SKM-1 treated with dmso at 0.1 percent for 144 hours (cell line): Measurements from ENCODE around the gene HGF.

Source experiments
- DNase-seq: peaks from one replicate; lab custom pipeline; 2025; ENCODE audit not compliant: unreplicated experiment; lab: John Stamatoyannopoulos, UW

HGF gene

DNA sequence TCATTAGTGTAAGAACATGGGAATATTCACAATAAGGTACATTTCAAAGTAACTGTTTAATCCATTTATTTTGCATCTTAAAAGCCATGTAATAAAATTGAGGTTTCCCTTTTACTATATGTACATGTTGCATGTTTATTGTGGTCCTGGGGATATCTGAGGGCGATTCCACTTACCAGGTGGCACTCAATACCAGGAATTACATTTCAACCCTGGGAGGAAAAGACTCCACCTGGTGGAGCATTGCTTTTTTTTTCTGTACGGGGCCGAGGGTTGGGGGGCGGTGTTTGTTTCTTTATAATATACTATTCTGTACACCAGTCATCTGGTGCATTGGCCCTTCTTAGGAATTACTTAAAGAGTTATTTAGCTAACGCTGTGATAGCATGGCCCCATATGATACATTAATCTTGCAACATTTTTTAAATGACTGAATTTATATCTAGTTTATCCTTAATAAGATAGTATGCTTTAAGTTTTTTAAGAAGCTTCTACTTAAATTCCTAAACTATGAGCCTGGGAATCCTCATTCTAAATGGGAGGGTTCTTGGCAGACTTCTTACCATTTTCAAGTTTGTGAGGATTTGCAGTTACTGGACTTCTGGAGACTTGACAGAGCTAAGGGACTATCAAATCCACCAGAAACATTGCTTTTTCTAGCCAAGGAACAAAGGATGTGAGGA, 7.2 kb upstream of the HGF start:
- no peak for DNase-seq

DNA sequence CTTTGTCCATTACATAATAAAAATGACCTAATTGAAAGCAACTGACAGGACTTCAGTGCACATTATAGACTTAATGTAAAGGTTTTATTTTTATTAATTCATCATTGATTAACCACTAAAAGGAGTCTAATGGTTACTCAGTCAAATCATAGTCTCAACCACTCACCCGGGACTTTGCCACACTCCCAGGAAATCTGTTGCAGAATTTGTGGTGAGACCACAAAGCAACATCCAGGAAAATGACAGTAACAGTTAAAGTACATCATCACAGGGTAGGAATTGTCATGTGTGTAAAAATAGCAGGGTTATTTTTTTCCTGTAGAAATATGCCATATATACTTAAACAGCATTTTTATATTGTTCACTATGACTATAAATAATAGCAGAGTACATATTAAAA, 6.3 kb upstream of the HGF start:
- peak; percentile 25 for DNase-seq

DNA sequence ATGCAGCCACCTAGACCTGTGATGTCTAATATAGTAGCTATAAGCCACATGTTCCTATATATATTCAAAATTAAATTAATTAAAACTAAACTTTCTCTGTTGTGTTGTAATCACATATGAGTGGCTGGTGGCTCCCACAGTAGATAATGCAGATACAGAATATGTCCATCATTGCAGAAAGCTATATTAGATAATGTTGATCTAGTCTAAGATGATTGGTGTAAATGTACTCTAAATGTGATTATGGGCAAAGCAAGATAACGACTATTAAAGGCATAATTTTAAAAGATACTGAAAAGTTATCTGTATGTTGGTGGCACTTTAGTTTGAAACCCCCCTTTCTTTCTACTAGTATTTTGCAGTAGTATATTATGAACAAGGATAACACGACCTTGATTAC, 5.7 kb upstream of the HGF start:
- no peak for DNase-seq

DNA sequence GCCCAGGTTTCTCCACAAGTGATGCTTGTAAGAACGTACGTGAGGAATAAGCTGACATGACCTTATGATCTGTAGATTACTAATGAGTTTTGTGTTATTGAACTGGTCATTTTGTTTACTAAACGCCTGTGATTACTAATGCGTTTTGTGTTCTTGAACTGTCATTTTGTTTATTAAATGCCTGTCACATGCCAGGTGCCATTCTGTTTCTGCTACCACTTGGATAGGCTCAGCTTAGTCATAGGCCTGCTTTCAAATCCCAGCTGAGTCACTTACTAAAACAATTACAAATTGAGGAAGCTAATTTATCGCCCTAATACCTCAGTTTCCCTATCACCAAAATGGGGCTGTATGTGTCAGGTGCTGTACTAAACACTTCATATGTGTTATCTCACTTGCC, 4.7 kb upstream of the HGF start:
- no peak for DNase-seq

- DNase-seq, result no peak
These were observed 929 bp upstream of the HGF start for GRCh38 chr7:81770728-81771223.

DNA sequence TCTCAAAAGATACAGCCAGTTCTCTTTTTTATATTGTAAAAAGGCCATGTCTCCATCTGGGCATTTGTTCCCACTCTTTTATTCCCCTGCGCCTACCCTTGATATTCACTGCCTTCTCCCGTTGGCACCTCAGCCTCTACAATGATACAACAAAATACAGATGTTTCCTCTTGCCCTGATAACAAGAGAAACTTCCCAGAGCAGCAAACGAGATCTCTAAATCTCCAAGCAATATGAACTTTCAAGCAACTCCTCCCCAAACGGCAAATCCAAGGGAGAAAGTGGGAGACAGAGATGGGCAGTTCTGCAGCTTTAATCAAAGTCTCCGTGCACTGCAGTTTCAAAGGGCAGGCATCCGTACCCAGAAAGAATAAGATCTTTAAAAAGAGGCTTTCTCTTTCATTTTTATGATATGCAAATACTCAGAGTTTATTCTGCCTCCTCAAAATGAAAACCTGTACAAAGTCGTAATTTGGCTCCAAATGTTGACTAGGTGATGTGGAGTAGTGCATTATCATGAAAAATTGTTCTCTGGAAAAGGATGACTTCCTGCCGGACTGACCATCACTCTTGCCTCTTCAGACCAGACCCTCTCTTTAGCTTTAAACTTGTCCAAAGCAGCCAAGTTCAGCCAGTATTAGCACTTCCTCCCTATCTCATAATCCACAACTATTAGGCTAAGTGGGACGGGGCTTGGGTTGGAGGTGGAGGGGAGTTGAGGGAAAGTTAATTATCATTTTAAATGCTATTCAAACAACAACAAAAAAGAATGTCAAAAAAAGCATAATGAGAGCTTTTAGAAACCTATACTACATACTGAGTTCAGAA, 682 bp downstream of the HGF start:
- no peak for DNase-seq

DNA sequence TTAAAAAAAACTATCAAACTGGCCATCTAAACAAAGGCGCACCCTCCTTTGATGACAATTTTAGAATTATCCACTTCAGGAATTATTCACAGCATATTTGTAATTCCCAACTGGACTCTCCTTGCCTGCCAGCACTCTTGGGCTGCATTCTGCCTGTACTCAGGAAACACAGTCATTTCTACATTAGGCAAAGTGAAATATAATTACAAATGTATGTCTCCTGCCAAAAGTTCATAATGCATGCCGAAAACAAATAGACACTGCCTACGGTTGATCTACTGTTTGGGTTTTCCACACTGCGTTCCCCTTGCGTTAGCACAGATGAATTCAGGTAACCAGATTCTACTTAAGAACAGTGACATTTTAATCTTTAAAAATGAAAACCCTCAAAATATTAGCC, 1.9 kb downstream of the HGF start:
- no peak for DNase-seq

DNA sequence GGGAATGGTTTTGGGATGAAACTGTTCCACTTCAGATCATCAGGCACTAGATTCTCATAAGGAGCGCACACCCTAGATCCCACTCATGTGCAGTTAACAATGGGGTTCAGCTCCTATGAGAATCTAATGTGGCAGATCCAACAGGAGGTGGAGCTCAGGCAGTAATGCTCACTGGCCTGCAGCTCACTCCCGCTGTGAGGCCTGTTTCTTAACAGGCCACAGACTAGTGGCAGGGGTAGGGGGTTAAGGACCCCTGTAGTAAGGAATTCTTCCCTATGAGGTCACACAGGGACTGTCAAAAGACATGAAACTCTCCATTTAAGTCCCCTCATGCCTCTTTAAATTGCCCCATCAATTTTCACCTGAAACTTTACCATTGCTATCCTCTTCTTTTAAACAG, 8.0 kb downstream of the HGF start:
- DNase-seq, result no peak

GRCh38 chr7:81761031-81761430, 8.8 kb downstream of the HGF start:
- DNase-seq, result no peak

DNA sequence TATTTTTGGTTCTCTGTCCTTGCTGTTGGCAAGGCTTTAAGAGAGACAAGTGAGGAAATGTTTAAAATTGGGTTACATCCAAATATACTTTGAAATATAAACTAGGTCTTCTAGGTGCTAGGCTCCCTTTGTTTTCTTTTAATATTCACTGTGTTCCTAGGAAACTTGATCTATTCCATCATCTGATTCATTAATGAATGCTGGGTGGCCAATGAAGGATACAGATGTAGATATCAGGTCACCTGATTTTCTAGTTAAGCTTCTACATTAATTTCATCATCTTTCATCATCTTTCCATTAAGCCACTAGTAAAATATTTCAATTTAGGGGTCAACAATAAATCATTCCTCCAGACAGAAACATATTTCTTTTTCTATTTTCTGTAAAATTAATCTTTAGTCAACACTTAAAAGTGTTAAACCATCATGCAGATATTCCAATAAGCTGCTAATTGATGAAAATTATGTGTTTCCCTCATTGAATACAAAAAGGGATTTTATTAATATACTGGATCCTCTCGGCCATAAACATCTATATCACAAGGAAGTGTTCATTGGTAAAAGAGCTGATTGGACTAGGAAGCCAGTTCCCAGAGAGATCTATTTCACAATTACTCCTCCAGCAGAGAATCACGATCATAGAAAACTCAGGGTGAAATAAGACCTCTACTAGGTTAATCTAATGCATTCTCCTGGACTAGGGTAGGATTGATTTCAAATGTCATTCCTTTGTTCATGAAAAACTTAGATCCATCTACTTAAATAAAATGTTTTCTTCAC, 14.7 kb downstream of the HGF start:
- DNase-seq, result no peak

- DNase-seq, result no peak
These were observed 16.5 kb downstream of the HGF start for GRCh38 chr7:81753392-81753791.

GRCh38 chr7:81752318-81752714, 17.5 kb downstream of the HGF start:
- no peak for DNase-seq

DNA sequence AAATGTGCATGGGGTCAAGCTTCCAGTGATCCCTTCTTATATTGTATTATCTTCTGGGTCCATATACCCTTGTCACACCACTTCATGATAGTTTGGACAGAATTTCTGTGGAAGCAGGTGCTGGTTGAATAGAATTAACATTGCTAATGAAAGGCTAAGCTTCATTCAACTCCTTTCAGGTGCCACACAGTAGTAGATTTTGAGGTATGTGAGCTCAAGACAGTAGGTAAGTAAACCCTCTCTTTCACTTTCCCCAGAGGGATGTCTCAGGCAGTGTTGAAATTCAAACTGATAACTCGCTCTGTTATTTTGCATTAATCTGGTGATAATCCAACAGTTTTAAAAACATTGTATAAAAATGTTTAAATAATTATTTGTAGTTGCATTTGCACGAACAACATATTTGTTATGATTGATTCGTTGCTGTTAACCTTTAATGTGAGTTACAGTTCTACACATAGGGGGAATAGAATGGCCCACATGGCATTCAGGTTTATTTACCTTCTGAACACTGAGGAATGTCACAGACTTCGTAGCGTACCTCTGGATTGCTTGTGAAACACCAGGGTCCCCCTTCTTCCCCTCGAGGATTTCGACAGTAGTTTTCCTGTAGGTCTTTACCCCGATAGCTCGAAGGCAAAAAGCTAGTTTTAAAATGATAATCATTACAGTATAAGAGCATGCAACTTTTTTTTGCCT, 18.1 kb downstream of the HGF start:
- DNase-seq, result no peak

DNA sequence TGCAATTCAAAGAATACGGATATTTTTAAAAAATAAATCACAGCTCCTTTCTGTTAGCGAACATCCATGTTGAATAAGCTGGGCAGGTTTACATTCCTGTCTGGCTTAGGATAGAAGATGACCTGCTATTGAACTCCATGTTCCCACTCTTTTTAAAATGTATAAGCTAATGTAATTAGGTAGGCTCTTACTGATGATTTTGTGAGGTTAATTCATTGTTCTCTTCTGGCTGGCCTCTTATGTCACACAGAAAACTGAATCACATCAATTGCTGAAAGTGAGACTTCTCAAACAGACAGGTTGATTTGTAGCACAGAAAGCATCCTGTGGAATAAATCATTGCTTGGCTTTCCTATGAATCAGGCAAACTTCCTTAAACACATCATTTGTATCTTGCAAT, 24.2 kb downstream of the HGF start:
- DNase-seq, result no peak

GRCh38 chr7:81744389-81744788, 25.5 kb downstream of the HGF start:
- DNase-seq, result no peak

- DNase-seq, result no peak
These were observed 26.2 kb downstream of the HGF start for GRCh38 chr7:81743665-81744064.

- no peak for DNase-seq
These were observed 26.6 kb downstream of the HGF start for GRCh38 chr7:81743201-81743600.

GRCh38 chr7:81740403-81740802, 29.4 kb downstream of the HGF start:
- DNase-seq, result no peak

- DNase-seq, result no peak
These were observed 33.8 kb downstream of the HGF start for GRCh38 chr7:81736091-81736490.

GRCh38 chr7:81725812-81726127, 44.1 kb downstream of the HGF start:
- no peak for DNase-seq
